ENCODE results near the gene ADAMTS10.
"Not testable (repeated sequence)": the region's sequence is repeated elsewhere in the genome, so short reads cannot be mapped to it uniquely, and the experiment has no call there.

The ADAMTS10 gene

GRCh38 chr19:8610041-8610935, at the start of gene ADAMTS10:
TSS of gene ADAMTS10 (minus strand) at chr19:8610715. CDS start at chr19:8605710, 5,005 bp downstream.
- DNase-seq = no peak

GRCh38 chr19:8659905-8660304, 49.4 kb upstream of the ADAMTS10 start:
- DNase-seq = no peak

DNA sequence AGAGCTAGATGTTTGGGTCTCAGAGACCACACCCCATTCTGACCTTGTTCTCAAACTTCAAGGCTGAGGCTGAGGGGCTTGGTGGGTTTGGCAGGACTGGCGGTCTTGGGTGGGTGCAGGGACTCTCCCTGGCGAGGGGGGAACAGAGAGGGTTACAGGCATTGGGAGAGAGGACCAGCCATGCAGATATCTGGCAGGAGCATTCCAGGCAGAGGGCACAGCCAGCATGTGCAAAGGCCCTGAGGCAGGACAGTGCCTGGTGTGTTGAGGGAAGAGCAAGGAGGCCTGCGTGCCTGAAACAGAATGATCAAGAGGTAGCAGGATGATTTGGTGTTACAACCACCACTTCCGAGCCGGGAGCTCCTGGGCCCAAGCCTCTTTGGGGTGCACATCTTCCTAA, 47.4 kb upstream of the ADAMTS10 start:
- no peak for DNase-seq

GRCh38 chr19:8655340-8655709, 44.8 kb upstream of the ADAMTS10 start:
- DNase-seq = no peak

DNA sequence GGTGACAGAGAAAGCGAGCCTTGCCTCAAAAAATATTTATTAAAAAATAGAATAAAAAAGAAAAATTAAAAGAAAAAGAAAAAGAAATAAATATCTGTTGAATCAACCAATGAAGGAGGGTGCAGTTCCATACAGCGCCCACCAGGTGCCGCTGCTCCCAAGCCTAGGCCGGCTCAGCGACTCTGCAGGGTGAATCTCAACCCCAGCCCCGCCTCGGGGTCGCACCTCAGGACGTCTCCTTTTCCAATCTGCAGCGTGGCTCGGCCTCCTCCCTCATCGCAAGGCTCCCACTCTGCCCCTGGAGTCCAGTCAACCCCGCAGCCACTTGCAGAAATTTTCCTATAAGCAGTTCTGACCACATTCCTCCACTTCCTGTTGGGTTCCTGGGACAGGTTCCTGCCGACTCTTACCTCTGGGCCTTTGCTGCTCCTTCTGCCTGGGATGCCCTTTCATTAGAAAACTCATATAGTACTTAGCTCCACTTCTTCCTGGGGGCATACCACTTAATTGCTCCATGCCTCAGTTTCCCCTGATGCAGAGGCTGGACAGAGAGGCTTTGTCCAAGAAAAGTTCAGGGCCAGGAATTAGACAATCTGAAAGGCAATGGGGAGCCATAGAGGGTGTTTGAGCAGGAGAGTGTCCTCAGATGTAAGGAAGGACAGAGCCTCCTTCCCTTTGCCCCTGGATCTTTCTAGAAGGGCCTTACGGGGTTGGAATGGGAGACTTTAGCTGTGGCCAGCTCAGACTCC, 44.2 kb upstream of the ADAMTS10 start:
- no peak for DNase-seq

DNA sequence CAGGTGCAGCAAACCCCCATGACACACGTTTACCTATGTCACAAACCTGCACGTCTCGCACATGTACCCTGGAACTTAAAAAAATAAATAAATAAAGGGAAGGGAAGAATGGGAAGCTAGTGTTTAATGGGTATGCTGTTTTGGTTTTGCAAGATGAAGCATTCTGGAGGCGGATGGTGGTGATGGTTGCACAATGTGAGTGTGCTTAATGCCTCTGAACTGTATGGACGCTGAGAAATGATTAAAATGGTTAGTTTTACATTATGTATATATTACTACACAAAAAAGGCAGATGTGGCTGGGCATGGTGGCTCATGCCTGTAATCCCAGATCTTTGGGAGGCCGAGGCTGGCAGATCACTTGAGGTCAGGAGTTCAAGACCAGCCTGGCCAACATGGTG, 37.7 kb upstream of the ADAMTS10 start:
- no peak for DNase-seq

GRCh38 chr19:8643860-8644653, 33.5 kb upstream of the ADAMTS10 start:
- DNase-seq = no peak

DNA sequence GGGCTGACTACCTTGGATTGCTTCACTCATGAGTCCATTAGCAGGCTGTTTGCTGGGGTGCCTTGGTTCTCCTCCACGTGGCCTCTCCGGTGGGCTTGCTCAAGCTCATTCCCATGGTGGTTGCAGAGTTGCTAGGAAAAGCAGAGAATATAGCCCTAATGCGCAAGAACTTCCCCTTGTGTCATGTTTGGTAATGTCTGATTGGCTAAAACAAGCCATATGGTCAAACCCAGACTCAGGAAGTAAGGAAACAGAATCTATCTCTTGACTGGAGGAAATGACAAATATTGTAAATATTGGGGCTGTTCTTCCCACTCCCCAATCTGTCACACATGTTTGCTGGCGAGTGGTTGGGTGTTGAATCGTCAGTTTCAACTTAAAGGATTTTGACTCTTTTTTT, 32.0 kb upstream of the ADAMTS10 start:
- no peak for DNase-seq

GRCh38 chr19:8641908-8642547, 31.5 kb upstream of the ADAMTS10 start:
- peak; percentile 35 for DNase-seq

DNA sequence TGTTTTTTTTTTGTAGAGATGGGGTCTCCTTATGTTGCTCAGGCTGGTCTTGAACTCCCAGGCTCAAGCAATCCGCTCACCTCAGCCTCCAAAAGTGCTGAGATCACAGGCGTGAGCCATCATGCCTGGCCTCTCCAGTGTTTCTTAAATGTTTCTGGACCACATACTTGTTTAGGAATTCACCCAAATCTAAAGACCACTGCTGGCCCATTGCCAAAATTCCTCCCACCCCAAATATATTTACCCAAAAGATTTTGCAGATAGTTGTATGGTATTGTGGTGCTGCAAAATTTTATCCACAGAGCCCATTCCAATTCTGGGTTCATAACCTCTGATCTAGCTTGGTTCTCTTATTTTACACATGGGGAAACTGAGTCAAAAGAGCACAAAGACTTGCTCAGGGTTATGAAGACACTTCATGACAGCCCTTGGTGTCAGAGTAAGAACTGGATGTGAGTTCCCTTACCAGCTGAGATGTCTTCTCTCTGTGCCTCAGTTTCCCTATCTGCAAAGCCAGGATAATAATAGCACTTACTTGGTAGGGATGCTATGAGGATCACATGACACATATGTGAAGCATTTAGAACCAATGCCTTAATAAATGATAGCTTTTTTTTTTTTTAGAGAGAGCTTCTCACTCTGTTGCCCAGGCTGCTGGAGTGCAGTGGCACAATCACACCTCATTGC, 30.8 kb upstream of the ADAMTS10 start:
- no peak for DNase-seq

- DNase-seq = no peak
Observed at GRCh38 chr19:8640402-8641004, 30.0 kb upstream of the ADAMTS10 start.

- DNase-seq = no peak
Observed at GRCh38 chr19:8639821-8640401, 29.4 kb upstream of the ADAMTS10 start.

GRCh38 chr19:8638078-8638619, 27.6 kb upstream of the ADAMTS10 start:
- no peak for DNase-seq

DNA sequence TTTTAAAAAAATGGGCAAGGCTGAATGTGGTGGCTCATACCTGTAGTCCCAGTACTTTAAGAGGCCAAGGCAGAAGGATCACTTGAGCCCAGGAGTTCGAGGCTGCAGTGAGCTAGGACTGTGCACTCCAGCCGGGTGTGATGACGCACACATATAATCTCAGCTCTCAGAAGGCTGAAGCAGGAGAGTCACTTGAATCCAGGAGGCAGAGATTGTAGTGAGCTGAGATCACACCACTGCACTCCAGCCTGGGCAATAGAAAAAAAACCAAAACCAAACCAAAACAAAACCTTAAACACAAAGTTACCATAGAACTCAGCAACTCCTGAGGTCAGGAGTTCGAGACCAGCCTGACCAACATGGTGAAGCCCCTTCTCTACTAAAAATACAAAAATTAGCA, 26.6 kb upstream of the ADAMTS10 start:
- DNase-seq = not testable (repeated sequence)

- DNase-seq = no peak
Observed at GRCh38 chr19:8635422-8635821, 24.9 kb upstream of the ADAMTS10 start.

GRCh38 chr19:8631425-8631819, 20.9 kb upstream of the ADAMTS10 start:
- DNase-seq = no peak

GRCh38 chr19:8630796-8631424, 20.4 kb upstream of the ADAMTS10 start:
- no peak for DNase-seq

DNA sequence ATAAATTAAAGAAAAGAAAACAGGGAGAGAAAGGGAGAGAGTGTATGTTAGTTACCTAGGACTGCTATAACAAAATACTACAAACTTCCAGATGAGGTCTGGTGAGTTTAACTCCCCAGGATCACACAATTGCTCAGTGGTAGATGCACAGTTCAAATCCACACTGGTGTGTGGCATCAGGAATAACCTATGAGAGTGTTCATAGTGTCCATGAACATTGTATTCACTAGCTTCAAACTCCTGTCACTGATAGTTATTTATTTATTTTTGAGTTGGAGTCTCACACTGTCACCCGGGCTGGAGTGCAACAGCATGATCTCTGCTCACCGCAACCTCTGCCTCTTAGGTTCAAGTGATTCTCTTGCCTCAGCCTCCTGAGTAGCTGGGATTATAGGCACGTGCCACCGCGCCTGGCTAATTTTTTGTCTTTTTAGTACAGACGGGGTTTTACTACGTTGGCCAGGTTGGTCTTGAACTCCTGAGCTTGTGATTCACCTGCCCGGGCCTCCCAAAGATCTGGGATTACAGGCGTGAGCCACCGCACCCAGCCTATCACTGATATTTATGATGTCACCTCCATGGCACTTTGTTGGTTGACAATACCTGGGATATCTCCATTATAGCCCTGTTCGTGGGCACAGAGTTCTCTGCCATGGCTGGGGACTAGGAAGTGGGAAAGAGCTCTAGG, 19.6 kb upstream of the ADAMTS10 start, which contains the start of gene NFILZ:
Gene NFILZ, plus strand, starts transcription at position 638 of the 688 bp plus-strand sequence. CDS start 46,133 bp downstream, outside the sequence.
- DNase-seq = no peak

- DNase-seq = no peak
Observed at GRCh38 chr19:8629184-8629583, 18.7 kb upstream of the ADAMTS10 start.

GRCh38 chr19:8626842-8627241, 16.3 kb upstream of the ADAMTS10 start:
- DNase-seq = no peak

Measured in amniotic stem cell (primary cell).